Coronary artery (tissue), 2 donors: ENCODE measurements around the gene ARHGAP10.

Experiments used
- DNase-seq: peaks from one replicate; pipeline ENCODE4 v3.0.0-alpha.2; 2017; ENCODE audit warnings: low spot score
- H3K27ac ChIP-seq, 2 donors: fragments of 200-600 bp; sonication (generic); one replicate each; pipeline ENCODE4 v1.5.1; 2016 to 2019
- H3K4me3 ChIP-seq: fragments of 200-600 bp; sonication (generic); 2 replicates; pipeline ENCODE4 v1.5.1; 2016; ENCODE audit warnings: mild to moderate bottlenecking, moderate library complexity
- TF ChIP-seq, protein P1 (sequence below): fragments of 200-600 bp; sonication (generic); IDR thresholded peaks from one replicate; pipeline ENCODE4 v1.5.1; 2019; ENCODE audit warnings: antibody characterized with exemption

Gene ARHGAP10

GRCh38 chr4:147969573-147970385 is 237.9 kb downstream of the ARHGAP10 start:
- TF ChIP-seq, protein P1, sequence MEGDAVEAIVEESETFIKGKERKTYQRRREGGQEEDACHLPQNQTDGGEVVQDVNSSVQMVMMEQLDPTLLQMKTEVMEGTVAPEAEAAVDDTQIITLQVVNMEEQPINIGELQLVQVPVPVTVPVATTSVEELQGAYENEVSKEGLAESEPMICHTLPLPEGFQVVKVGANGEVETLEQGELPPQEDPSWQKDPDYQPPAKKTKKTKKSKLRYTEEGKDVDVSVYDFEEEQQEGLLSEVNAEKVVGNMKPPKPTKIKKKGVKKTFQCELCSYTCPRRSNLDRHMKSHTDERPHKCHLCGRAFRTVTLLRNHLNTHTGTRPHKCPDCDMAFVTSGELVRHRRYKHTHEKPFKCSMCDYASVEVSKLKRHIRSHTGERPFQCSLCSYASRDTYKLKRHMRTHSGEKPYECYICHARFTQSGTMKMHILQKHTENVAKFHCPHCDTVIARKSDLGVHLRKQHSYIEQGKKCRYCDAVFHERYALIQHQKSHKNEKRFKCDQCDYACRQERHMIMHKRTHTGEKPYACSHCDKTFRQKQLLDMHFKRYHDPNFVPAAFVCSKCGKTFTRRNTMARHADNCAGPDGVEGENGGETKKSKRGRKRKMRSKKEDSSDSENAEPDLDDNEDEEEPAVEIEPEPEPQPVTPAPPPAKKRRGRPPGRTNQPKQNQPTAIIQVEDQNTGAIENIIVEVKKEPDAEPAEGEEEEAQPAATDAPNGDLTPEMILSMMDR, result no peak
- Histone ChIP-seq H3K4me3 (no peak overlapping the region), H3K27ac (no peak overlapping the region)
- DNase-seq, result no peak

GRCh38 chr4:147971116-147971515 is 239.2 kb downstream of the ARHGAP10 start:
- DNase-seq, result no peak
- Histone ChIP-seq H3K4me3 (no peak overlapping the region), H3K27ac (no peak overlapping the region)
- TF ChIP-seq, protein P1, result no peak

DNA sequence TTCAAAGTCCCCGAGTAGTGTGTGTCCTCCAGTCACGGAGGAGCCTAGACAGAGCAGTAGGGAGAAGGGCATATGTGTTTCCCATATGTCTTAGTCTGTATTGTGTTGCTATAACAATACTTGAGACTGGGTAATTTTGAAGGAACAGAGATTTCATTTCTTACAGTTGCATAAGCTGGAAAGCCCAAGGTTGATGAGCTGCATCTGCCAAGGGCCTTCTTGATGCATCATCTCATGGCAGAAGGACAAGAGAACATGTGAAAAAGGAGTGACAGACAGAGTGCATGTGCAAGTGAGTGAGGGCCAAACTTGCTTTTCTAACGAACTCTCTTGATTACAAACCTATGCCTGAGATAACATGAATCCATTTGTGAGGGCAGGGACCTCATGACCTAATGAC is 243.4 kb downstream of the ARHGAP10 start:
- H3K27ac ChIP-seq, result no peak overlapping the region
- no peak for DNase-seq
- H3K4me3 ChIP-seq, result peak overlapping the region; percentile 4
- TF ChIP-seq, protein P1, result no peak

GRCh38 chr4:147975933-147976928 is 244.3 kb downstream of the ARHGAP10 start:
- Histone ChIP-seq H3K27ac (peak overlapping the region in 1 of 2 donors; percentile 25), H3K4me3 (peak overlapping the region; percentile 4)
- TF ChIP-seq, protein P1, result no peak
- no peak for DNase-seq

DNA sequence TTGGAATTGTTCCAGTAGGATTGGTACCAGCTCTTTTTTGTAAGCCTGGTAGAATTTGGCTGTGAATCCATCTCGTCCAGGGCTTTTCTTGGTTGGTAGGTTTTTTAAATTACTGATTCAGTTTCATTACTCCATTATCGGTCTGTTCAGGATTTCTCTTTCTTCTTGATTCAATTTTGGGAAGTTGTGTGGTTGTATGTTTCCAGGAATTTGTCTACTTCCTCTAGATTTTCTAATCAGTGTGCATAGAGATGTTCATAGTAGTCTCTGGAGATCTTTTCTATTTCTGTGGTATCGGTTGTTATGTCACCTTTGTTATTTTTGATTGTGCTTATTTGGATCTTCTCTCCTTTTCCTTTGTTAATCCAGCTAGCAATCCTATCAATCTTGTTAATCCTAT is 248.7 kb downstream of the ARHGAP10 start:
- no peak overlapping the region for H3K4me3 ChIP-seq
- TF ChIP-seq, protein P1, result no peak
- no peak overlapping the region for H3K27ac ChIP-seq
- DNase-seq, result no peak

- no peak for DNase-seq
- H3K4me3 ChIP-seq, result no peak overlapping the region
- TF ChIP-seq, protein P1, result no peak
- no peak overlapping the region for H3K27ac ChIP-seq
Measured at GRCh38 chr4:147981305-147981704, 249.4 kb downstream of the ARHGAP10 start.
